HG02938 (cell line): ENCODE data around the gene SETBP1.

ENCODE experiments used
- ATAC-seq: cut with Tn5 transposase; IDR thresholded peaks from one replicate; pipeline ENCODE4 v1.9.1; 2021; ENCODE audit warnings: mild to moderate bottlenecking, moderate library complexity; ENCODE audit not compliant: unreplicated experiment

Gene SETBP1

DNA sequence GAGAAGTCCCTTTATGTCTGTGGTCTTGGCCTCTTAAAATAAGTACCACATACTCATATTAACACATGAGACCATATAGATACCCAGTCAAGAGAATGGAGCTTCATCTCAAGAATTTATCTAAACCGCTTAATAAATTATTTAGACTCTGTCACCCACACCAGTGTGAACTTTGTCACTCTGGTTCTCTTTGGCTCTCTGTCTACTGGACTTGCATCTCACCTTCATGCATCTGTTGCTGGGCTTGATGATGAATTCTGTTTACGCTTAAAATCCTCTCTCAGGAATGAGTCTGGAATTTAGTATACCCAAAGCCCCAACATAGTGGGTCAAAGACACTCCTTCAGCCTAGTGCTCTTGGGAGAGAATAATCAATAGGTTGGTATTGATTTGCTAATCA lies 73.9 kb downstream of the SETBP1 start:
- no peak for ATAC-seq

DNA sequence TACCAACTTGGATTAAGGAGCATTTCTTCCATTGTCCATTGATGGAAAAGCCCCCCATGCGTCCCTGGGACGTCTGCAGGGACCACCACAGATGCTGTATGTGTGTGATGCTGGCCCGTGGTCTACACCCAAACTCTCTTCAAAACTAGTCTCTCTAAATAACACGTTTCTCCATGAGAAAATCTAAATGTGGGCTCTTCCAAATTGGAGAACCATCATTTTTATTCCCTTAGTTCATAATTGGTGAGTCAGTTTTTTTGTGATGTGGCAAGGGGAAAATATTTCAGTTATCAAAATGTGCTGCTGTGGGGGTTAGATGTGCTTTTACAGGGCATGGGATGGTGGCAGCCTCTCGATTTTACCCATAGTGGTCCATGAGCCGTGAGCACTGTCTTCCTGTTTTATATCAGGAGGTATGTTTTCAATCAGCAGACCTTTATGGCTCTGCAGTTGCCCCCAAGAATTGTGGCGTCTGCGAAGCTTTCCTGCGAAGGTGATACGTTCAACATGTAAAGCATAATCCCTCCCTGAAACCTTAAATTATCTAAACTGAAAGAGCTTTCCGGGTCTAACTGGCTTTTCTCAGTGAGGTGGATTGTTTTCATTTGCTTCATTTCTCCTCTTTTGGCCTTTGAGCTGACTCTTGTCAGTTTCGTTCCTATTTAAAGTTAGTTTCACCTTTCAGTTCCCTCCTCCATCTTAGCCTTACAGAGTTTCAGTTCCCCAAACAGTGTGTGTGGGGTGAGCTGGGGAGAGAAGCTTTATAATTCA lies 78.4 kb downstream of the SETBP1 start:
- ATAC-seq: peak; percentile 97

DNA sequence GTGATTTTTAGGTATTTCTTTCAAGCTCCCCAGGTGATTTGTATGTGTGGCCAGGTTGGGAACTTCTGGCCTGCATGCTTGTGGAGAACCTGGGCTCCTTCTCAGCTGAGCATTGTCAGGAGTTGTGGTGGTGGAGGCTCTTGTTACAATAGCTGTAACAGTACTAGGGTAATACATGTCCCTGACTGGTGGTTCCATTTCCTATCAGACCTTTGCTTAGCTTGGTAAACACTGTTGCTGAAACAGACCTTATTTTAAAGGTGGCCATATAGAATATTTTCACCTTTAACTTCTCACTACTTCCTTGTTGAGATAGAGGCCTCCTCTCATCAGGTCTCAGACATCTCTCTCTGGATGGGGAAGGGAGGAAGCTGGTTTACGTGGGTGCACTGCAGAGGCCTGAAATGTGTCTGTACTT lies 79.2 kb downstream of the SETBP1 start:
- peak; percentile 59 for ATAC-seq

DNA sequence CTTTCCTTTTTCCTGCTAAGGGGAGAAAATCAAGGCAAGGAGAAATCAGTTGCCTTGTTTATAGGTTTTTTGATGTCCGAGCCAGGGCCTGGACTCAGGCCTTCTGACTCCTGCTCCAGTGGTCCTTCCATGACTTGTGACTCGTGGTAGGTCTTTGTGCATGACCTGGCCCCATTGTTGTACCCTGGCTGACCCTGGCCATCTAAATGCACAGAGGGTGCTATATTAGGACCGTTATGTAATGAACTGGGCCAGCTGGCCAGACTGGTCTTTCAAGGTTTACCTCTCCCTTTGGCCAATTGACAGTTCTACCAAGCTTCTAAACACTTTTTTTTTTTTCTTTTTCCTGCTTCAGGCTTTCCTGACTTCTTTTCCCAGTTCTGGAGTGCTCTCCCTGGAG lies 81.1 kb downstream of the SETBP1 start:
- no peak for ATAC-seq

DNA sequence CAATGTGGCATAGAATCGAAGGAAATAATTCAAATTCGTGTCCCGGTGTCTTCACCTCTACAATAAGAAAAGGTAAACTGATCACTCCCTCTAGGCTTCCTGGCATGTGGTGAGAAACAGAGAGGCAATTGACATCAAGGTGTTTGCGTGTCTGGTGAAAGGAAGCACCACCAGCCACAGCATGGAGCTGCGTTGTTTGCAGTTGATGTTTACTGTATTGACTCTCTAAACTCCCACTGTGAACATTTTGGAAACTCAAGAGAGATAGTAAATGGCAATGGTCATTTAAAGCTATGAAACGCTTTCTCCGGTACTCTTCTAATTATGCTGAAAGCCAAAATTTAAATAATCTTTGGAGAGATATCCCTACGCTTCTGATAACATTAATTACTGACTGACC lies 82.6 kb downstream of the SETBP1 start:
- no peak for ATAC-seq

DNA sequence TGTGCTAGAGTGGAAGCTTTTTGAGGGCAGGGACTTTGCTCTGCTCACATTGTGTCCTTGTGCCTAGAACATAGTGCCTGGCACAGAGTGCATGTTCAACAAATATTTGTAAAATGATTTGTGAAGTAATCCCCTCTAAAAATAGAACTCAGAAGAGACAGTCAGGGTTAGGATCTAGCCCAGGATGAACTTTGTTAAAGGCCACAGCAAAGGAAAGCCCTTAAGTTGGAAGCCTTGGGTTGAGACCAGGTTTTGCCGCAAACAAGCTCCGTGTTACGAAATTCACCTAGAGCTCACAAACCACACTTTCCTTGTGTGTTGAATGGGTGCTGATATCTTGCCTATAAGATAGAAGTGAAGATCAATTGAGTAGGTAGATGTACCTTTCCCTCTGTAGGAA lies 84.2 kb downstream of the SETBP1 start:
- ATAC-seq: no peak

DNA sequence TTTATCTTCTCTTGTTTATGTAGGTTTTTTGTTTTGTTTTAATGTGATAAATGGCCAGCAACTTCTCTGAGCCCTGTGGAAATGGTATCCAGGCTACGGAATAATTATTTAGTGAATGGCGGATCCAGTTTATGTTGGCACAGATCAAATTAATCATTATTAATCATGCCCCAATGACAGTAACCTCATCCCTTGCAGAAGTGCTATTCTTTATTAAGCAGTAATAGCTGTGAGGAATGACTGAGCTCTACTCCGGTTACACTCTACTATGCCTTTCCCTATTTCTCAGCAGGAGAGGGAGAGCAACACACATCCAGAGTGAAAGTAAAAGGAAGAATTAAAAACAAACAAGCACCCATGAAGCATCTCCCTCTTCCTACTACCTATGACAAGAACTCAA lies 84.8 kb downstream of the SETBP1 start:
- ATAC-seq: no peak

DNA sequence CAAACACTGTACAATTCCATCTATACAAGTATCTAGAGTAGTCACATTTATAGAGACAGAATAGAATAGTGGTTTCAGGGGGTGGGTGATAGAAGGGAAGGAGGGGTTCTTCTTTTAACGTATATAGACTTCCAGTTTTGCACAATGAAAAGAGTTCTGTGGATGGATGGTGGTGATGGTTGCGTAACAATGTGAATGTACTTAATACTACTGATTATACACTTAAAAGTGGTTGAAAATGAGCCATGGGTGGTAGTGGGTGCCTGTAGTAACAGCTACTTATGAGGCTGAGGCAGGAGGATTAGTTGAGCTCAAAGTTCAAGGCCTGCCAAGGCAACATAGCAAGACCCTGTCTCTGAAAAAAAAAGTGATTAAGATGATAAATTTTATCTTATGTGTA lies 85.8 kb downstream of the SETBP1 start:
- no peak for ATAC-seq

DNA sequence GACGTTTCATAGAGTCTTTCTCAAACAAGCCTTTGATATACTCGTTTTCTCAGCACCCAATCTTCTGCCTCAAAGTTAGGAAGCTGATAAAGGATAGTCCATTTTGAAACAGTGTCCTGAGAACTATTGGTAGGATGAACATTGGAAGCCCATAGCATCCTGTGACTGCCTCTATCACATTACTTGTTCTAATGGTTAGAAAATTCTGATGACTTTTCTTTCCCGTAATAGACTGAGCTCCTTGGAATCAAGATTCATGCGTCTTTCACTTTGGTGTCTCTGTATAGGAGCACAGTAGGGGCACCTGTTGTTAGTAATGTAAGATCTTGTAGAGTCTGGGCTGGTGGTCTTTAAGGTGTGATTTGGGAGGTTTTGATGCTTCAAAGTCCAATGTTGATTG lies 87.1 kb downstream of the SETBP1 start:
- ATAC-seq: no peak

DNA sequence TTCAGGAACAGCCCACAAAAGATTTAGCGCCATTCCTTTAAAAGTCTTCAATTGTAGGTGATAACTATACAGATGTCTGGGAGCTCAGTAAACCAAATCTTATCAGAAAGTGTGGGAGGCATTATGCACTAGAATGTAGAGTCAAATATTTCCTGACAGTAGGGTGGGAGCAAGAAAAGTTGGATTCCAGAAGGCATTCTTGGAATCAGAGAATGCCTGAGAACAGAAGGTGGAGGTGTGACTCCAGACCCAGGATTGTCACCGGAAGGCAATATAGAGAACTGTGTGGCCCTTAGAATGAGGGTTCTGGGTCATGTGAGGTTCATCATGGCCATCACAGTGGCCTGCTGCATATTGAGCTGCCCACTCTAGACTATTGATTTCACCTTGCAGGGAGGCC lies 90.0 kb downstream of the SETBP1 start:
- ATAC-seq: no peak

DNA sequence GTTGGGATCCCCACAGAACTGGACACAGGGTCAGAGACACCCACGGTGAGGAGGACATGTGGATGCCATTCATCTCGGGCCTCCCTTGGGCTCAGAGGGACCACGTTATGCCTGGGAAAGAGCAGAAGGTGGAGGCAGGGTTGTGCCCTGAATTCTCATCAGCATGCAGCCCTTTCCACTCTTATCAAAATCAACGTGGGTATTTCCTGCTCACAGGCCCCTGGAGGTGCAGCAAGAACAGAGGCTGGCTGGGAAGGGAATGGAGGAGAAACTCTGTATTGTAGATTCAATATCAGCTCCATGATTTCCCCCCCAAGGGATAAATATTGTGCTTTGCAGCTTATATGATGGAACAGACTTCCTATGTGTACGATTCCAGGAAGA lies 90.9 kb downstream of the SETBP1 start:
- ATAC-seq: no peak

DNA sequence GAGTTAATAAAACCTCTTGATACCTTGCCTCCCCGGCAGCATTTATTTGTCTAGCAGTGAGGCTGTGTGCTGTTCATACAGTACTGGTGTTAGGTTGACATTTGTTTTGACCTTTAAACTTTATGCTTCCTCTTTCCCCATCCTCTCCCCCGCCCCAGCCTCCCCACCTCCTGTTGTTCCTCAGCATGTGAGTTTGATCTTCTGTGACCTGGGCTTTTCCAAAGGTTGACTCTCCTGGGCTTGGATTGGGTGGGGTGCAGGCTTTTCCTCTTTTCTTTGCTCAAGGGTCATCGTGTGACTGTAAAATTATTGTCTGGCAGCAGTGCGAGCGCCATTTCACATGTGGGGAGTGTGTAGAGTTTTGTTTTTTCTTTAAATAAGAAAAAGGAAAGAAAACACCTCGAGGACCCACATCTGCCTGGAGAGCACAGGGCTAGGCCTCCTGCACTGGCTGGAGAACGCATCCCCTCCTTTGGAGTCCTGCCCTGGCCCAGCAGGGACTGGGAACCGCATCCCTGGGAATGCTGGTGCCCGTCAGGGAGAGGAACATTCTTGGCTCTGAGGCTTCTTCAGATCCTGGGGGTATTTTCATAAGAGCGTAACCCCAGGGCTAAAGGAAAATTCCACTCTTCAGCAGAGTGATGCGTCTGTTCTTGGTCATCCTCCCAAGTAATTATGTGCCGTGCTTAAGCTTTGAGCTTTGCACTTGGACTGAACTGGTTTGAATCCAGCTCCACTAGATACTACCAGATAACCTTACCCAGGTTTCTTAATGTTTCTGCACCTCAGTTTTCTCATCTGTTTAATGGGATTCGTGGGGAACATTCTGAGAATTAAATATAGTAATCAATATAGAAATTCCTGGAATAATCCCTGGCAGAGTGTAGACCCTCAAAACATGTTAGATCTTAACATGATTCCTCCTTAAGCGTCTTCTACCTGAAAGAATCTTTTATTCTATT lies 91.5 kb downstream of the SETBP1 start:
- ATAC-seq: no peak

DNA sequence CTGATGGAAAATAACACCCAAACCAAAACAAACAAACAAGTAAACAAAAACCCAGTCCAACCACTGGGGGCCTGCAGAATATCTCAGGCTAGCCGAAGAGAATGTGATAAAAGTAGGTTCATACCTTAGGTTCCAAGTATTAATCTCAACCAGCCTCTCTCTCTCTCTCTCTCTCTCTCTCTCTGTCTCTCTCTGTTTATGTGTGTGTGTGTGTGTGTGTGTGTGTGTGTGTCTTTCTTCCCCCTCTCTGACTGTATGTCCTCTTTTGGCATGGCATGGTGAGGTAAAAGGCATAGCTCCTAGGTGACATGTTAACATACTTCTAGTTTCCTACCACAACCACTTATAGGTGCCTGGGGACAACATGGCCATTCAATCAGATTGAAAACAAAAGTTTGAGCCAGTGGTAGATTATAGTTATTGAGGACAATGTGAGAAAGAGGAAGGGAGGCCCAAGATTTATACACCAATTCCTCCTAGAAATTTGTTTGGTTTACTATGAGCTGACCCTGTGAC lies 93.0 kb downstream of the SETBP1 start:
- ATAC-seq: no peak

DNA sequence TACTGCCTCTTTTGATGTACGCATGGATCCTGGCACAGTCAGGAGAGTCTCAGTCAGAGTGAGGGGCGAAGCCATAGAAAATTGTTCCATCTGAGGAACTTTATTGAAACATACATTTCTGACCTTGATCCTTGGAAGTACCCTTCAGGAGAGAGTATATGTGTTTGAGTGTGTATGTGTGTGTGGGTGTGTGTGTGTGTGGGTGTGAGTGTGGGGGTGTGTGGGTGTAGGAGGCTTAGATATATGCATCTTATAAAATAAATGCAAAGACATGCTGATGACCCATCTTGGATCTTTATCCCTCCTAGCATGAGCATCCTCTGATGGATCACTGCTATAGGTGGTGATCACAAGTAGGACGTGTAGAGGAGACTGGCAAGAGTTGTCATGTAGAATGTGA lies 93.5 kb downstream of the SETBP1 start:
- no peak for ATAC-seq

DNA sequence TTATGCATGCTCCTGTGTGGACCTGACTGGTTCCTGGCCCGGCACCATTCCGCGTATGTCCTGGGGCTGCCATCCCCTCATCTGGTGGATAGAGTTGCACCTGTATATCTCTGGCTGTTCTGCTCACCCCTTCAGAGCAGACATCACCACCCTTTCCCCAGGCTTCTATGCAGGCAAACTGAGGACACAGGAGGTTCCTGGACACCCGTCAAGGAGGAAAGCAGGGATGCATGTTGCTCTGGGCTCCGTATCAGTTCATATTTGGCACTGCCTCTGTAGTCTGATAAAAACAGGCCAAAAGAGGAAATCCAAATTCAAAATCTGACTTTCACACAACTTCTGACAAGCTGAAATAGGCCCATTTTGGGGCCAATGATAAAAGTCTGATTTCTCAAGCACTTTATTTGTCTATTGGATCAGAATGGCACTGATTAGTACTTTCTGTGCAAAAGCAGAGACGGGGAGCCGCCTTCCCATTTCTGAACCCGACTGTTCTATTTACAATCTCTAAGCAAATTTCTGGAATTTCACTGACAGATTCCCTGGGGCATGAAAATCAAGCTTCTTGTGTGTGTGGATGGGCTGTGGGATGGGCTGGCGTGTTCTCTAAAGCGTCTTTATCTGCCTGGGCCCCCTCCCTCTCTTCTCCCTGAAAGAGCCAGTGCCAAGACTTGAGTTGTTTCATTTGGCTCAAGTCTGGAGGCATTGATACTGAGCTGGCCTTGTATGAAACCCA lies 96.9 kb downstream of the SETBP1 start:
- no peak for ATAC-seq

DNA sequence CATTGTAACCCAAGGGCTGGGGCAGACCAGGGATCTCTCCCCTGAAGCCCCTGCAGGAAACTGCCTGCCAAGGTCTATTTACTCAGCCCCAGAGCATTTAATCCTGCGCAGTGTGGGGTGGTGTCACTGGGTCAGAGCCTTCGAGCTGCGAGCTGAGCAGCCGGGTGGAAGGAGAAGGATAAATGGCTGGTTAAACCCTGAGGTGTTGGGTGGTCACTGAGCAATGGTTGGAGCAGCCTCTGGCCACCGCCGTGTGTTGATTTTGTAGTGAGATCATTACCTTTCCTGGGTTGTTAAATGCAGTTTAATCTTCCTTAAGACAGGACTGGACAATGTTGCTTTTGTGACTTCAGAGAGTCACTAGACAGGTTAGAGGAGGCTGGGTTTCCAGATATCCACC lies 98.1 kb downstream of the SETBP1 start:
- ATAC-seq: no peak

DNA sequence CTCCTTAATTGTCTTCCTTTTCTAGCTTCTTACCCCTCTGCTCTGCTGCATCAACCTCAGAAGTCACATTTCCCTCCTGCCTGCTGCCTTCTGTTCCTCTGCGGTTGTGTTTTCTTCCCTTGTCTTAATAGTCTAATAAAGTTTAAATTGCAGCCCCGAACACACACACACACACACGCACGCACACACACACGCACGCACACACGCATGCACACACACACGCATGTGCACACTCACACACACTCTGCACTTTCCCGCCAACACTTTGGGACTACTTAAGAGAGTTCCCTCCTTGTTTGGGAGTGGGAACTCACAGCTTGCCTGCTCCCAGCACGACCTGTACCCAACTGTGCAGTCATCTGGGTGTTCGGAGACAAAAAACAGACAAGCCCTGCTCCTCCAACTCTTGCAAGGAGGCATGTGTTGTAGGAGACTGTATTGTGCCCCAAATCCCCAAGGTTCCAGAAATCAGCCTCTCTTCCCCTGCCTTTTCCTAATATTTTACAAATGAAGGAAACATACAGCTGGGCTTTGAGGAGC lies 99.1 kb downstream of the SETBP1 start:
- ATAC-seq: no peak

DNA sequence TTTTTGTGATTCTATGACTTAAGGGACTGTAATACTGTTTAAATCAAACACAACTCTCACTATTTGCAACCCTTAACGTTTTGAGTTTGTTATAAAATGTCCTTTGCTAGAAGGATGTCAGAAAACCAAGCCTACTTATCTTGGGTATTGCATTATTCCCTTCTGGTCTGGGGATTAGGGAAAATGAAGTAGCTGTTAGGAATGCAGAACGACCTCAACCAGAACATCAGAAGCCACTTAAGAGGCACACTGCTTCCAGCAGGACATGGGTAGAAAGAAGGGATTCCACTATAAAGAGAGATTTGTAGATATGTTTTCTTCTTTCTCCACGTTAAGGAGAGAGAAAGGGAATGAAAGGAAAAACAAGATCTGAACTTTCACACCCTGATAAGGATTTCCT lies 101.2 kb downstream of the SETBP1 start:
- ATAC-seq: no peak

DNA sequence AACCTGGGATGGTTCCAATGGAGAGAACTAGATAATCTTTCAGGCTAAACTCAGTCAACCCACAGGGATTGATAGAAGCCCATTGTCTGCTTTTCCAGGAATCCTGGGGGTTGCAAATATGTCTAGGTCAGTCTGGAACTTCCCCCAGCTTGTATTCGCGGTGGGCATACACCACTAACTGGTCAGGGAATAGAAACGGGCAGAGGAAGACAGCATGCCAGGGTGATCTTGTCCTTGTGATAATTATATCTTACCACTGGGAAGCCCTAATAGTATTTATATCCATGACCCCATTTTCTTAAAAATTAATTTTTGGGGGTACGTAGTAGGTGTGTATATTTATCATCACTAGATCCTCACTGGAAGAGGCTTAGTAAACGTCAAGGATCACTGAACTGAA lies 101.9 kb downstream of the SETBP1 start:
- ATAC-seq: no peak

DNA sequence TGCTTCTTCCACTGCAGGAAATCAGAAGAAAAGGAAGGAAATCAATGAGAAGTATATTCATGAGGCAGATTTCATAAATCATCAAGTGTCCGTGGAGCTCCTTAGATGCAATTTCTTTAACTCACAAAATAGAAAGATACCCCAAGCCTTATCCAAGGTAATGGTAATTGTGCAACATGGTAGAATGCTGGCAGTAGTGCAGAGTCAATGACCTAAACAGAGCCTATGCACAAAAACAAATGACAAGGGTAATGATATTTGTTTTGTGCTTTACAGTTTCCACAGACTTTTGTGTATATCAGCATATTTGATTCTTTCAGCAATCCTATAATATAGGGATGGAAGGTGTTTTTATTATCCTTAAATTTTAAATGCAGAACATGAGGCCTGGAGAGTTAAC lies 102.7 kb downstream of the SETBP1 start:
- no peak for ATAC-seq

DNA sequence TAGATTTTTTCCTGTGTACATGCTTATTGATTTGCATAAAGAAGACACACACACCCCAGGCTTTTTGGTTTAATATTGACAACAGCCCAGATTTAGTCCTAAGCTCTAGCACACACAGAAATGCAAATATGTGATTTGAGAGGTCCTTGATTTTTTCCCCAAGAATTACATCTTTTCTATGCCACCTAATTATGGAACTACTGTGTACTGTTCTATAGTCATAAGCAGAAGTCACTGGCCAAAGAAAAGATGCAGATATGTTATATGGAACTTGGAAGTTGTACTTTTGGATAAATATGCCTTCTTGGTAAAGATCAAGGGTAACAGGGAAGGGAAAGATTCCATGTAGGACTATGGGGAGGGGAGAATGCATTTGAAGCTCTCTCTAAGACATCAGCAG lies 105.6 kb downstream of the SETBP1 start:
- peak; percentile 23 for ATAC-seq
